Pancreas (tissue), 10 donors: ENCODE results near the gene RGS12. TPM values are rescaled to one million over a fixed set of nuclear protein-coding genes. Genes with fewer than 3 reads are reported as not detected.

Experiments used
- ATAC-seq, 4 donors: fragments of 200-7000 bp; cut with Tn5 transposase; one replicate each; pipeline versions ENCODE4 v1.8.0 to v1.9.1; 2020; ENCODE audit warnings: mild to moderate bottlenecking in 4 of 4, moderate library complexity in 4 of 4
- DNase-seq, 6 donors: peaks; one replicate each; pipeline ENCODE4 v3.0.0-alpha.2; 2020
- FAIRE-seq: peaks from 2 replicates; lab custom pipeline; 2012; peaks lifted over from hg19 to GRCh38; lab: Jason Lieb, UNC
- H3K27ac ChIP-seq, 4 donors: fragments of 200-600 bp; sonication (generic); 1 replicate in 3 of 4; 2 replicates in 1 of 4; pipeline versions ENCODE4 v1.5.0 to v1.8.0; 2020
- H3K27me3 ChIP-seq, 4 donors: fragments of 200-600 bp; one replicate each; pipeline ENCODE4 v1.8.0; 2021
- H3K36me3 ChIP-seq, 3 donors: fragments of 200-600 bp; sonication (generic) in 1 of 3; one replicate each; pipeline versions ENCODE4 v1.5.0 to v1.8.0; 2020 to 2021
- H3K4me1 ChIP-seq, 3 donors: fragments of 200-600 bp; one replicate each; pipeline ENCODE4 v1.8.0; 2021
- H3K4me3 ChIP-seq, 4 donors: fragments of 200-600 bp; sonication (generic) in 2 of 4; one replicate each; pipeline versions ENCODE4 v1.5.0 to v1.8.0; 2020 to 2021
- H3K9me3 ChIP-seq, 4 donors: fragments of 200-600 bp; one replicate each; pipeline ENCODE4 v1.8.0; 2021
- WGBS, 2 donors: extraction: QIAGEN DNeasy Blood & Tissue Kit; methylation state at CpG; one replicate each; pipeline ENCODE4 v1.1.7; 2013; 5-methylcytosine and 5-hydroxymethylcytosine counted together
- intact Hi-C, 3 donors: fragments of 100-400 bp; cut with DNase I; formaldehyde crosslinking; loops; one replicate each; pipeline versions ENCODE4 v1.11.1 to v1.14.2; 2022
- polyA plus RNA-seq, 2 donors: library from polyadenylated mRNA; stranded (reverse); fragments of 200-250 nt; gene quantifications; one replicate each; pipeline ENCODE4 v1.2.3, GENCODE V29; 2013
- total RNA-seq, 6 donors: library from RNA; stranded (reverse); fragmentation: NEBNext Ultra II Directional in 4 of 6; extraction: Animal tissue kit (Norgen Biotek cat#: 25700) in 4 of 6; gene quantifications; one replicate each; pipeline versions ENCODE4 v1.2.1 to v1.2.4, GENCODE V29; 2021 to 2023
- TF ChIP-seq, protein P1 (sequence below), 4 donors: fragments of 200-600 bp; sonication (generic) in 3 of 4; IDR thresholded peaks; one replicate each; pipeline versions ENCODE4 v1.5.0 to v1.8.0; 2021; ENCODE audit warnings: antibody characterized with exemption in 4 of 4
- donor health status: healthy with polysubstance abuse.
- donor health status: DM: no; HTN: no; CAD: no; lungs with moderate emphysema.
- donor health status: DM: no; HTN: no; CAD: no.
- donor health status: control.
- donor health status: control.
- donor health status: Bipolar disorder and iron deficiency.
- donor health status: DM: yes; HTN: yes; CAD: no.
- donor health status: DM: no; HTN: no; CAD: no.
- donor health status: DM: no; HTN: no; CAD: no.
- donor health status: DM: yes; HTN: yes; CAD: no.

RGS12 gene
- total and polyA plus RNA-seq, 8 donors: 4.6 to 21.6 (median 10.4) TPM

DNA sequence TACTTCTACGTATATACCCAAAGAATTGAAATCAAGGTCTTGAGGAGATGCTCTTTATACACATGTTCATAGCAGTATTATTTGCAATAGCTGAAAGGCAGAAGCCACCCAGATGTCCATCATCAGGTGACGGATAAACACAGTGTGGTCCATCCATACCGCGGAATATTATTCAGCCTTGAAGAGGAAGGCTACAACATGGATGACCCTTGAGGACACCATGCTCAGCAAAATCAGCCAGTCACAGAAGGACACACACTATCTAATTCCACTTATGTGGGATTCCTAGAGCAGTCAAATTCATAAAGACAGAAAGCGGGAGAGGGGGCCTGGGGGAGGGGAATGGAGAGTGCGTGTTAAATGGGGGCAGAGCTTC lies 44.5 kb downstream of the RGS12 start:
- WGBS, 2 donors: 98% methylated on average over 6 of the region's 6 CpGs
- FAIRE-seq: no peak
- Histone ChIP-seq H3K36me3 (no peaks in the 10 kb centered on the region), H3K9me3 (no peaks in the 10 kb centered on the region), H3K4me3 (no peak overlapping the region), H3K4me1 (no peaks in the 10 kb centered on the region), H3K27ac (no peak overlapping the region), H3K27me3 (no peaks in the 10 kb centered on the region)
- no peak for DNase-seq
- TF ChIP-seq, protein P1, sequence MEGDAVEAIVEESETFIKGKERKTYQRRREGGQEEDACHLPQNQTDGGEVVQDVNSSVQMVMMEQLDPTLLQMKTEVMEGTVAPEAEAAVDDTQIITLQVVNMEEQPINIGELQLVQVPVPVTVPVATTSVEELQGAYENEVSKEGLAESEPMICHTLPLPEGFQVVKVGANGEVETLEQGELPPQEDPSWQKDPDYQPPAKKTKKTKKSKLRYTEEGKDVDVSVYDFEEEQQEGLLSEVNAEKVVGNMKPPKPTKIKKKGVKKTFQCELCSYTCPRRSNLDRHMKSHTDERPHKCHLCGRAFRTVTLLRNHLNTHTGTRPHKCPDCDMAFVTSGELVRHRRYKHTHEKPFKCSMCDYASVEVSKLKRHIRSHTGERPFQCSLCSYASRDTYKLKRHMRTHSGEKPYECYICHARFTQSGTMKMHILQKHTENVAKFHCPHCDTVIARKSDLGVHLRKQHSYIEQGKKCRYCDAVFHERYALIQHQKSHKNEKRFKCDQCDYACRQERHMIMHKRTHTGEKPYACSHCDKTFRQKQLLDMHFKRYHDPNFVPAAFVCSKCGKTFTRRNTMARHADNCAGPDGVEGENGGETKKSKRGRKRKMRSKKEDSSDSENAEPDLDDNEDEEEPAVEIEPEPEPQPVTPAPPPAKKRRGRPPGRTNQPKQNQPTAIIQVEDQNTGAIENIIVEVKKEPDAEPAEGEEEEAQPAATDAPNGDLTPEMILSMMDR (IDR thresholded peaks at IDR 0.05): no peak
- intact Hi-C loops: no loop called here
- no peak for ATAC-seq

DNA sequence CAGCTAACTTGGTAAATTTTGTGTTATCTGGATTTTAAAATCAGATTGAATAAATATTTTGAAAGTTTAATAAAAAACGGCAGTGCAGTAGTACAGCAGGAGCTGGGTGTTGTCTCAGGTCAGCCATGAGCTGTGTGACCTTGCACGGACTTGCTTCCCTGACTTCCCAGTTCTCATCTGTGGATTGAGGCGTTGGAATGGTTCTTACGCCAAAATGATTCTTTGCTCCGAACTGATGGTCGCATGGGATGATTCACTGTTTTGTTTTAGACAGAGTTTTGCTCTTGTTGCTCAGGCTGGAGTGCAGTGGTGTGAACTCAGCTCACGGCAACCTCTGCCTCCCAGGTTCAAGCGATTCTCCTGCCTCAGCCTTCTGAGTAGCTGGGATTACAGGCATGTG lies 45.0 kb downstream of the RGS12 start:
- ATAC-seq: no peak
- intact Hi-C loops: no loop called here
- Histone ChIP-seq H3K4me1 (no peaks in the 10 kb centered on the region), H3K4me3 (no peak overlapping the region), H3K27me3 (no peaks in the 10 kb centered on the region), H3K9me3 (no peaks in the 10 kb centered on the region), H3K27ac (no peak overlapping the region), H3K36me3 (no peaks in the 10 kb centered on the region)
- DNase-seq: no peak
- WGBS, 2 donors: 86 to 88% methylated on average over 8 of the region's 8 CpGs
- FAIRE-seq: no peak
- TF ChIP-seq, protein P1 (IDR thresholded peaks at IDR 0.05): no peak

DNA sequence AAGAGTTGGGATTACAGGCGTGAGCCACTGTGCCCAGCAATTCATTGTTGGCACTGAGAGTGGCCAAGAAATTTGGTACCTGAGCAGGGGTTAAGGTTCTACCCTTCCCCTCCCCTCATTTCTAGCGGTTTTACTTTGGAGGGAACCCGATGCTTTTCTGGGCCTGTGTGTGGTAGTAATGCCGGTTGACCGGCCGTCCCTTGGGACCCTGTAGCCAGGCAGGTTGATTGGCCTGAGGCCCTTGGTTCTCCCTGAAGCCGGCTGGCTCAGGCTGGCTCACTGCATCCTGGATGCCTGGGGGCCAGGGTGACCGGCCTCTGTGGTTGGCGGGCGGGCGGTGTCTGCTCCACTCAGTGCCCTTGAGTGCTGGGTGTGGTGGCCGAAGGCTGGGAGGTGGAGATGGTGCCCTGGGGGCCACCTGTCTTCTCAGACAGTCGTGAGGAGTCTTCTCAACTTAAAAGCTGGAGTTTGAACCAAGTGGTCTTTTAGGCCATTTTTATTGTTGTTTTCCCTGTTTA lies 45.6 kb downstream of the RGS12 start:
- intact Hi-C loops: no loop called here
- ATAC-seq (no peak), FAIRE-seq (no peak), DNase-seq (no peak)
- Histone ChIP-seq H3K4me3 (no peak overlapping the region), H3K27me3 (no peaks in the 10 kb centered on the region), H3K36me3 (no peaks in the 10 kb centered on the region), H3K9me3 (no peaks in the 10 kb centered on the region), H3K4me1 (no peaks in the 10 kb centered on the region), H3K27ac (no peak overlapping the region)
- 90 to 93% methylated on average over 13 of the region's 13 CpGs for WGBS, 2 donors
- TF ChIP-seq, protein P1 (IDR thresholded peaks at IDR 0.05): no peak

DNA sequence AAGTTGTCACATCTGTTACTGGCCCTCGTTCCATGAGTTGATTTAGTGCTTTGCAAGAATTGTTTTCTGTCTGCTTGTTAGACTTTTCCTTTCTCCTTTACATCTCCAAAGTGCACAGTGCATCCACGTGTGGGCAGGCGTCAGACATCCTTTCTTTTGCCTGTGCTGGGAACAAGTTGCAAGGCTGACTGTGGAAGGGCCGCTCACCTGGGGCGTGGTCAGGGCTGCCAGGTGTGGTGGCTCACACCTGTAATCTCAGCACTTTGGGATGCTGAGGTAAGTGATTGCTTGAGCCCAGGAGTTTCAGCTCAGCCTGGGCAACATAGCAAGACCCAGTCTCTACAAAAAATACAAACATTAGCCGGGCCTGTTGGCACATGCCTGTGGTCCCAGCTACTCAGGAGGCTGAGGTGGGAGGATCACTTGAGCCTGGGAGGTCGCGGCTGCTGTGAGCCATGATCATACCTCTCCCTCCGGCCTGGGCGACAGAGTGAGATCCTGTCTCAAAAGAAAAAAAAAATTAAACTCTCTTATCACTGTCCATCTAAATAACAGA lies 46.2 kb downstream of the RGS12 start:
- 93 to 96% methylated on average over 10 of the region's 10 CpGs for WGBS, 2 donors
- H3K27me3 ChIP-seq: no peaks in the 10 kb centered on the region
- no peaks in the 10 kb centered on the region for H3K36me3 ChIP-seq
- H3K4me1 ChIP-seq: no peaks in the 10 kb centered on the region
- TF ChIP-seq, protein P1 (IDR thresholded peaks at IDR 0.05): no peak
- no peak overlapping the region for H3K27ac ChIP-seq
- ATAC-seq (no peak), DNase-seq (no peak), FAIRE-seq (no peak)
- H3K9me3 ChIP-seq: no peaks in the 10 kb centered on the region
- intact Hi-C loops: no loop called here
- H3K4me3 ChIP-seq: no peak overlapping the region

DNA sequence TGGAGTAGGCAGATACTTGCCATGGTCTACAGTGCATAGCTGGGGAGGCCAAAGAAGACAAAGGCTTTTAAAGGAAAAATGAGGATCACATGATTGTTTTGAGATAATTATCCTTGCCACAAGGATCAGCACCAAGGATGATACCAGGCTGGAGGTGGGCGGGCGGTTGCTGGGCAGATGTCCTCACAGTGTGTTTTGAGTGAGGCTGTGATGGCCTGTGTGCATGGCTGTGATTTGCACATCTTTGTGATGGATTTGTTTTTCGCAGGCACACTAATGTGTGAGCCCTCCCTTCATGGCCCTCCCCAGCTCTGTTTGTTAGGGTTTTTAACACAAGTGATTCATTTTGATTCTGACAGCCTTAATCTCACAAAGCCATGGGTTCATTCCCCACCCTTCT lies 46.8 kb downstream of the RGS12 start:
- DNase-seq (no peak), ATAC-seq (no peak), FAIRE-seq (no peak)
- WGBS, 2 donors: 96 to 98% methylated on average over 3 of the region's 3 CpGs
- no peak overlapping the region for H3K4me3 ChIP-seq
- H3K36me3 ChIP-seq: no peaks in the 10 kb centered on the region
- no peaks in the 10 kb centered on the region for H3K27me3 ChIP-seq
- H3K4me1 ChIP-seq: no peaks in the 10 kb centered on the region
- H3K27ac ChIP-seq: no peak overlapping the region
- no peaks in the 10 kb centered on the region for H3K9me3 ChIP-seq
- TF ChIP-seq, protein P1 (IDR thresholded peaks at IDR 0.05): no peak
- intact Hi-C loops: no loop called here
